Uterus (tissue), 2 donors: ENCODE measurements around the gene SP140L.
A peak's percentile ranks its signal among the peaks of the same experiment; 100 is the strongest.

ENCODE experiments used
- CTCF ChIP-seq, 4 experiments: fragments of 200-600 bp in 2 of 4; fragments of 450-650 bp in 2 of 4; sonication (generic) in 2 of 4; IDR thresholded peaks; one replicate each; pipeline ENCODE4 v1.5.1; 2016 to 2019; ENCODE audit warnings: antibody characterized with exemption in 4 of 4, mild to moderate bottlenecking in 2 of 4, moderate library complexity in 1 of 4
- POLR2A ChIP-seq, 2 donors: fragments of 450-650 bp; IDR thresholded peaks; one replicate each; pipeline ENCODE4 v1.6.1; 2016; ENCODE audit warnings: antibody characterized with exemption in 2 of 2, mild to moderate bottlenecking in 1 of 2, moderate library complexity in 1 of 2

GRCh38 chr2:230416061-230416721, 89.2 kb downstream of the SP140L start, which contains the start of gene SP100:
- no peak for TF ChIP-seq CTCF (IDR thresholded peaks at IDR 0.05)
- TF ChIP-seq POLR2A (IDR thresholded peaks at IDR 0.05), result peak; percentile 50 to 71
